Measurements from ENCODE around the gene RETREG1. TPM values are rescaled to one million over a fixed set of nuclear protein-coding genes. Genes with fewer than 3 reads are reported as not detected.

The RETREG1 gene
- total RNA-seq, 1 donor from 2014 or later: 3.0 TPM

GRCh38 chr5:16531063-16531648 lies 85.6 kb downstream of the RETREG1 start:
- no peak overlapping the region for H3K4me3 Mint-ChIP-seq
- H3K9me3 Mint-ChIP-seq: no peaks in the 10 kb centered on the region
- Histone ChIP-seq H3K4me3 (no peak overlapping the region), H3K79me2 (ENCODE audit: low read depth) (no peaks in the 10 kb centered on the region), H3K4me1 (no peaks in the 10 kb centered on the region), H4K20me1 (ENCODE audit: low read depth) (no peaks in the 10 kb centered on the region), H3K27me3 (no peaks in the 10 kb centered on the region), H2AFZ (replicated peaks) (no peak overlapping the region), H3K27ac (no peak overlapping the region), H3K36me3 (no peaks in the 10 kb centered on the region), H3K4me2 (no peak overlapping the region), H3K9ac (no peak overlapping the region), H3K9me3 (ENCODE audit: low read depth) (no peaks in the 10 kb centered on the region), H3F3A (ENCODE audit: low read depth) (no peaks in the 10 kb centered on the region)
- no peaks in the 10 kb centered on the region for H3K36me3 Mint-ChIP-seq
- H3K4me1 Mint-ChIP-seq: no peaks in the 10 kb centered on the region
- no peak for DNase-seq (ENCODE audit: low spot score)
- no peak for TF ChIP-seq EZH2 (IDR thresholded peaks at IDR 0.05)
- no peak for TF ChIP-seq CTCF (IDR thresholded peaks at IDR 0.05)
- no peak for TF ChIP-seq EZH2phosphoT487 (IDR thresholded peaks at IDR 0.05)
- peaks cover 2% of the 10 kb centered on the region for H3K27me3 Mint-ChIP-seq (ENCODE audit: insufficient read depth, low read depth)
- H3K27ac Mint-ChIP-seq: no peak overlapping the region

- H3K9me3 Mint-ChIP-seq: no peaks in the 10 kb centered on the region
- H3K27me3 Mint-ChIP-seq (ENCODE audit: insufficient read depth, low read depth): peaks cover 3% of the 10 kb centered on the region
- no peaks in the 10 kb centered on the region for H3K4me1 Mint-ChIP-seq
Observed at GRCh38 chr5:16529306-16529705, 87.5 kb downstream of the RETREG1 start.

GRCh38 chr5:16528382-16529110 lies 88.3 kb downstream of the RETREG1 start:
- Histone ChIP-seq H3K4me2 (no peak overlapping the region), H3K27me3 (no peaks in the 10 kb centered on the region), H3K9me3 (ENCODE audit: low read depth) (no peaks in the 10 kb centered on the region), H4K20me1 (ENCODE audit: low read depth) (no peaks in the 10 kb centered on the region), H3K9ac (no peak overlapping the region), H3K79me2 (ENCODE audit: low read depth) (no peaks in the 10 kb centered on the region), H3K4me1 (no peaks in the 10 kb centered on the region), H3K36me3 (no peaks in the 10 kb centered on the region), H3K4me3 (no peak overlapping the region), H3F3A (ENCODE audit: low read depth) (no peaks in the 10 kb centered on the region), H3K27ac (no peak overlapping the region), H2AFZ (replicated peaks) (no peak overlapping the region)
- Mint-ChIP-seq H3K4me1 (no peaks in the 10 kb centered on the region), H3K27me3 (ENCODE audit: insufficient read depth, low read depth) (peaks cover 6% of the 10 kb centered on the region), H3K27ac (no peak overlapping the region), H3K9me3 (no peaks in the 10 kb centered on the region), H3K4me3 (no peak overlapping the region), H3K36me3 (no peaks in the 10 kb centered on the region)
- TF ChIP-seq EZH2 (IDR thresholded peaks at IDR 0.05) (no peak), CTCF (IDR thresholded peaks at IDR 0.05) (no peak), EZH2phosphoT487 (IDR thresholded peaks at IDR 0.05) (no peak)
- no peak for DNase-seq (ENCODE audit: low spot score)

More at GRCh38 chr5:16529306-16529705, 87.5 kb downstream of the RETREG1 start:
- H3K4me3 Mint-ChIP-seq: no peak overlapping the region
- Histone ChIP-seq H2AFZ (replicated peaks) (no peak overlapping the region), H3K4me3 (no peak overlapping the region), H3K9ac (no peak overlapping the region), H4K20me1 (ENCODE audit: low read depth) (no peaks in the 10 kb centered on the region), H3K27ac (no peak overlapping the region), H3K27me3 (no peaks in the 10 kb centered on the region), H3K4me2 (no peak overlapping the region), H3K36me3 (no peaks in the 10 kb centered on the region), H3F3A (ENCODE audit: low read depth) (no peaks in the 10 kb centered on the region), H3K9me3 (ENCODE audit: low read depth) (no peaks in the 10 kb centered on the region), H3K79me2 (ENCODE audit: low read depth) (no peaks in the 10 kb centered on the region), H3K4me1 (no peaks in the 10 kb centered on the region)
- no peak for DNase-seq (ENCODE audit: low spot score)
- H3K27ac Mint-ChIP-seq: no peak overlapping the region
- no peaks in the 10 kb centered on the region for H3K36me3 Mint-ChIP-seq
- TF ChIP-seq CTCF (IDR thresholded peaks at IDR 0.05): no peak
- TF ChIP-seq EZH2 (IDR thresholded peaks at IDR 0.05): no peak
- no peak for TF ChIP-seq EZH2phosphoT487 (IDR thresholded peaks at IDR 0.05)

Measured in neural progenitor cell (in vitro differentiated cells).